HepG2 (cell line): ENCODE measurements around the gene SLC25A23. TPM values are rescaled to one million over a fixed set of nuclear protein-coding genes. Genes with fewer than 3 reads are reported as not detected.

Experiments used
- GFI1 ChIP-seq: sonication (generic); formaldehyde crosslinking; IDR thresholded peaks from 2 replicates; pipeline ENCODE4 v1.5.0; 2020; ENCODE audit warnings: missing genetic modification reagents, mild to moderate bottlenecking, borderline replicate concordance
- IRF2 ChIP-seq: IDR thresholded peaks from 2 replicates; pipeline ENCODE4 v1.6.1; 2018; ENCODE audit warnings: missing genetic modification reagents, missing compliant biosample characterization
- MYPOP ChIP-seq: sonication (generic); formaldehyde crosslinking; IDR thresholded peaks from 2 replicates; pipeline ENCODE4 v1.8.1; 2023; ENCODE audit warnings: mild to moderate bottlenecking, moderate library complexity, missing genetic modification reagents
- PAXIP1 ChIP-seq: sonication (generic); formaldehyde crosslinking; conservative IDR thresholded peaks from 2 replicates; pipeline ENCODE4 v1.4.0; 2020; ENCODE audit warnings: mild to moderate bottlenecking, missing genetic modification reagents, moderate library complexity
- SALL2 ChIP-seq: sonication (generic); formaldehyde crosslinking; IDR thresholded peaks from 2 replicates; pipeline ENCODE4 v1.8.1; 2023; ENCODE audit warnings: mild to moderate bottlenecking, missing genetic modification reagents, inconsistent platforms
- THAP11 ChIP-seq: IDR thresholded peaks from 2 replicates; pipeline ENCODE4 v1.6.1; 2016; ENCODE audit warnings: missing biosample characterization, missing genetic modification reagents
- UBTF ChIP-seq: sonication (generic); formaldehyde crosslinking; IDR thresholded peaks from 2 replicates; pipeline ENCODE4 v1.4.0; 2020; ENCODE audit warnings: mild to moderate bottlenecking, missing genetic modification reagents
- XRCC5 ChIP-seq: fragments of 200-400 bp; formaldehyde crosslinking; optimal IDR thresholded peaks from 2 replicates; pipeline ENCODE3; 2017; ENCODE audit warnings: mild to moderate bottlenecking, low read length
- ZNF160 ChIP-seq: sonication (generic); formaldehyde crosslinking; IDR thresholded peaks from 2 replicates; pipeline ENCODE4 v1.8.0; 2022; ENCODE audit warnings: mild to moderate bottlenecking, inconsistent platforms, missing genetic modification reagents
- ZNF263 ChIP-seq: sonication (generic); formaldehyde crosslinking; IDR thresholded peaks from 2 replicates; pipeline ENCODE4 v1.4.0; 2020; ENCODE audit warnings: missing genetic modification reagents
- ZNF44 ChIP-seq: sonication (generic); formaldehyde crosslinking; IDR thresholded peaks from 2 replicates; pipeline ENCODE4 v1.5.1; 2020; ENCODE audit warnings: mild to moderate bottlenecking, missing genetic modification reagents
- ZNF570 ChIP-seq: sonication (generic); formaldehyde crosslinking; IDR thresholded peaks from 2 replicates; pipeline ENCODE4 v1.4.0; 2020; ENCODE audit warnings: mild to moderate bottlenecking, missing genetic modification reagents, borderline replicate concordance
- ZNF687 ChIP-seq: sonication (generic); formaldehyde crosslinking; IDR thresholded peaks from 2 replicates; pipeline ENCODE4 v1.5.1; 2020; ENCODE audit warnings: mild to moderate bottlenecking, missing genetic modification reagents, moderate library complexity
- ZNF710 ChIP-seq: sonication (generic); formaldehyde crosslinking; IDR thresholded peaks from 2 replicates; pipeline ENCODE4 v1.5.0; 2020; ENCODE audit warnings: mild to moderate bottlenecking, missing genetic modification reagents, borderline replicate concordance
- polyA plus RNA-seq, 8 experiments: library from polyadenylated mRNA; depleted of rRNA in 3 of 8; stranded (reverse) in 7 of 8; unstranded in 1 of 8; fragments of >200 nt; fragmentation: Illumina TruSeq in 4 of 8; extraction: Trizol in 4 of 8; gene quantifications; 2 replicates each; pipeline versions ENCODE4 v1.2.1 to v1.2.3, GENCODE V29; 2011 to 2016; ENCODE audit warnings: low read depth in 4 of 8, missing spikeins in 1 of 8, mixed read lengths in 1 of 8; ENCODE audit not compliant: insufficient read depth in 1 of 8
- total RNA-seq, 5 experiments: library from RNA; depleted of rRNA; stranded (reverse); fragments of >200 nt; fragmentation: Illumina TruSeq; extraction: Trizol; gene quantifications; 2 replicates each; pipeline ENCODE4 v1.2.3, GENCODE V29; 2016; ENCODE audit warnings: low read depth in 1 of 5

SLC25A23 gene
- total and polyA plus RNA-seq, 2 of the 13 experiments (the other 11 are each of a cell fraction or from before 2014, with no cell fraction given), result 12.4 to 15.2 TPM

GRCh38 chr19:6424939-6425731 is 34.5 kb downstream of the SLC25A23 start (continued):
- TF ChIP-seq UBTF (peak; percentile 46), PAXIP1 (CRISPR knock-in tag) (peak; percentile 18; the same call in 1 of the 2 replicates), GFI1 (CRISPR knock-in tag) (peak; percentile 89; the same call in 1 of the 2 replicates), IRF2 (CRISPR knock-in tag) (0 out of 2 replicates have a peak, but pooled peaks have one; percentile 15), XRCC5 (peak; percentile 35), ZNF570 (CRISPR knock-in tag) (0 out of 2 replicates have a peak, but pooled peaks have one; percentile 86), THAP11 (CRISPR knock-in tag) (peak; percentile 85), ZNF687 (peak; percentile 98), ZNF710 (CRISPR knock-in tag) (no peak), ZNF160 (CRISPR knock-in tag) (peak; percentile 64; the same call in 1 of the 2 replicates), ZNF44 (CRISPR knock-in tag) (peak; percentile 24; the same call in 1 of the 2 replicates), MYPOP (CRISPR knock-in tag) (peak; percentile 66; the same call in 1 of the 2 replicates), ZNF263 (CRISPR knock-in tag) (peak; percentile 46; the same call in 1 of the 2 replicates), SALL2 (CRISPR knock-in tag) (0 out of 2 replicates have a peak, but pooled peaks have one; percentile 6)
